Measurements from ENCODE around the gene ALDH16A1.

ALDH16A1 gene

GRCh38 chr19:49431330-49431749 lies 21.7 kb upstream of the ALDH16A1 start:
- TF ChIP-seq, protein P1, sequence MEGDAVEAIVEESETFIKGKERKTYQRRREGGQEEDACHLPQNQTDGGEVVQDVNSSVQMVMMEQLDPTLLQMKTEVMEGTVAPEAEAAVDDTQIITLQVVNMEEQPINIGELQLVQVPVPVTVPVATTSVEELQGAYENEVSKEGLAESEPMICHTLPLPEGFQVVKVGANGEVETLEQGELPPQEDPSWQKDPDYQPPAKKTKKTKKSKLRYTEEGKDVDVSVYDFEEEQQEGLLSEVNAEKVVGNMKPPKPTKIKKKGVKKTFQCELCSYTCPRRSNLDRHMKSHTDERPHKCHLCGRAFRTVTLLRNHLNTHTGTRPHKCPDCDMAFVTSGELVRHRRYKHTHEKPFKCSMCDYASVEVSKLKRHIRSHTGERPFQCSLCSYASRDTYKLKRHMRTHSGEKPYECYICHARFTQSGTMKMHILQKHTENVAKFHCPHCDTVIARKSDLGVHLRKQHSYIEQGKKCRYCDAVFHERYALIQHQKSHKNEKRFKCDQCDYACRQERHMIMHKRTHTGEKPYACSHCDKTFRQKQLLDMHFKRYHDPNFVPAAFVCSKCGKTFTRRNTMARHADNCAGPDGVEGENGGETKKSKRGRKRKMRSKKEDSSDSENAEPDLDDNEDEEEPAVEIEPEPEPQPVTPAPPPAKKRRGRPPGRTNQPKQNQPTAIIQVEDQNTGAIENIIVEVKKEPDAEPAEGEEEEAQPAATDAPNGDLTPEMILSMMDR (IDR thresholded peaks at IDR 0.05; ENCODE audit: control extremely low read depth, extremely low read depth, low read depth, missing control alignments) = no peak
- ChIA-PET CTCF (interaction anchor here (0.8 to 3.0 kb wide), 2 partner anchors 13 to 28 kb away, joined by 3 to 11 read pairs; no protein-coding TSS in a partner anchor), POLR2A (no interaction called here)
- peak; percentile 29 for DNase-seq (ENCODE audit: extremely low spot score)

- TF ChIP-seq, protein P1 (IDR thresholded peaks at IDR 0.05; ENCODE audit: control extremely low read depth, extremely low read depth, low read depth, missing control alignments) = no peak
- peak; percentile 39 for DNase-seq (ENCODE audit: extremely low spot score)
- ChIA-PET CTCF (interaction anchor here (3.0 kb wide), 1 partner anchor 14 kb away, joined by 11 read pairs; no protein-coding TSS in a partner anchor), POLR2A (no interaction called here)
Observed at GRCh38 chr19:49432141-49433073, 20.6 kb upstream of the ALDH16A1 start.

GRCh38 chr19:49433240-49433901 lies 19.7 kb upstream of the ALDH16A1 start:
- TF ChIP-seq, protein P1 (IDR thresholded peaks at IDR 0.05; ENCODE audit: control extremely low read depth, extremely low read depth, low read depth, missing control alignments) = no peak
- ChIA-PET CTCF (interaction anchor here (0.7 kb wide), 1 partner anchor 40 kb away, joined by 3 read pairs; no protein-coding TSS in a partner anchor), POLR2A (no interaction called here)
- DNase-seq (ENCODE audit: extremely low spot score) = no peak

DNA sequence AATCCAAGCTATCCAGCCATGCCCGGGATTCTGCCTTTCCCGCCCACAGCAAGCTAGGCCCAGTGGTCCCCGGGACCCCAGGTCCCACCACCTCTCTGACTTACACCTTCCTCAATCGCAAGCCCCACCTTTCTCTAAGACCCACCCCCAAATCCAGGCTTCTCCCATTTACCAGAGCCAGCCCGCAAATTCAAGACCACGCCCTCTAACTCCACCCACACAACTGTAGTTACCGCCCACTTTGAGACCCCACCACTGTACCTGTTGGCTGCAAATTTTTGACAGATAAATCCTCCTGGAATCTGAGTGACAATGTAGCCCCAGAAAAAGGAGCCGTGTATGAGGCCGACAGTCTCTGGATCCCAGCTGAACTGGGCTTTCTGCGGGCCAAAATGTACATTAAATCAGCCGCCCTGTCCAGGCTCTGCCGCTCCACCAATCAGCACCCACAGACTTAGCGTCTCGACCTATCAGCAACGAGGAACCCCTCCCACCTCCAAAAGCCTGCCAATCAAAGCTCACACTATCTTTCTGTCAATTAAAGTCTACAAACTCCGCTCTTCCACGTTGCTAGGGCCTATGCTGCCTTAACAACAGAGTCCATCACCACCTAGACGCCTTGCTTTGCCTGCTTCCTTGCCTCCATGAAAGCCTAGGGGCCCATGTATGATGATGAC lies 18.0 kb upstream of the ALDH16A1 start:
- ChIA-PET POLR2A (no interaction called here), CTCF (interaction anchor here (1.2 to 2.4 kb wide), 3 partner anchors 41 to 107 kb away, joined by 3 to 14 read pairs (median 4); no protein-coding TSS in a partner anchor)
- no peak for DNase-seq (ENCODE audit: extremely low spot score)
- TF ChIP-seq, protein P1 (IDR thresholded peaks at IDR 0.05; ENCODE audit: control extremely low read depth, extremely low read depth, low read depth, missing control alignments) = no peak

DNA sequence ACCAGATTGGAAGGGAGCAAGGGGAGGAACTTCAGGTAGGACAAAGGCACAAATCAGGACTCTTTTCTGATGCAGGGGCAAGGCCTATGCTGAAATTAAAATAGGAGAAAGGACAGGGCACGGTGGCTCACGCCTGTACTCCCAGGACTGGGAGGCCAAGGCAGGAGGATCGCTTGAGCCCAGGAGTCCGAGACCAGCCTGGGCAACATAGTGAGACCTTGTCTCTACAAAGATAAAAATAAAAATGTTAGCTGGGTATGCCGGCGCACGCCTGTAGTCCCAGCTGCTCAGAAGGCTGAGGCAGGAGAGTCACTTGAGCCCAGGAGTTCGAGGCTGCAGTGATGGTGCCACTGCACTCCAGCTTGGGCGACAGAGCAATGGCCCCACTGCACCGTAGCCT lies 17.4 kb upstream of the ALDH16A1 start:
- TF ChIP-seq, protein P1 (IDR thresholded peaks at IDR 0.05; ENCODE audit: control extremely low read depth, extremely low read depth, low read depth, missing control alignments) = no peak
- DNase-seq (ENCODE audit: extremely low spot score) = no peak
- ChIA-PET CTCF (interaction anchor here (1.2 to 2.4 kb wide), 4 partner anchors 9 to 108 kb away, joined by 3 to 14 read pairs (median 4); no protein-coding TSS in a partner anchor), POLR2A (no interaction called here)
